SU-DHL-6 (cell line): Measurements from ENCODE around the gene RPL41.

Experiments used
- EZH2phosphoT487 ChIP-seq: fragments of 200-600 bp; sonication (generic), shearing (Covaris generic); conservative IDR thresholded peaks from 2 replicates; pipeline ENCODE4 v1.6.1; 2018; ENCODE audit warnings: mild to moderate bottlenecking, antibody characterized with exemption, low read length, moderate library complexity, mixed read lengths
- TF ChIP-seq, protein P1 (sequence below): fragments of 200-600 bp; sonication (generic); IDR thresholded peaks from one replicate; pipeline ENCODE4 v1.5.1; 2017; ENCODE audit warnings: antibody characterized with exemption, mild to moderate bottlenecking, low read length, moderate library complexity; ENCODE audit not compliant: insufficient read depth, poor library complexity, severe bottlenecking

DNA sequence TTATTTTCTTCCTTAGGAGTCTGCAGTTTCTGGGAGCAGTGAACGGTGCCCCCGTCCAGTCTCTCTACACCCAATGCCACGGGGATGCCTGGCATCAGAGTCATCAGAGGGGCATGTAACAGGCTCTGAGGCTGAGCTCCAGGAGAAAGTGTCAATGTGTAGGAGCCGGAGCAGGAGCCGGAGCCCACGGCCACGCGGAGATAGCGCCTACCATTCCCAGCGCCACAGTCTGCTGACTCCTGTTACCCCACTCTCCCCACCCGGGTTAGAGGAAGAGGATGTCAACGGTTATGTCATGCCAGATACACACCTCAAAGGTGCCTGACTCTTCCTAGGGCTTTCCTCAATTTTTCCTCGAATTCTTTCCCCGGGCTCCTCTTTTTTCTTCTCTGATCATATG is 15.4 kb upstream of the RPL41 start:
- TF ChIP-seq, protein P1, sequence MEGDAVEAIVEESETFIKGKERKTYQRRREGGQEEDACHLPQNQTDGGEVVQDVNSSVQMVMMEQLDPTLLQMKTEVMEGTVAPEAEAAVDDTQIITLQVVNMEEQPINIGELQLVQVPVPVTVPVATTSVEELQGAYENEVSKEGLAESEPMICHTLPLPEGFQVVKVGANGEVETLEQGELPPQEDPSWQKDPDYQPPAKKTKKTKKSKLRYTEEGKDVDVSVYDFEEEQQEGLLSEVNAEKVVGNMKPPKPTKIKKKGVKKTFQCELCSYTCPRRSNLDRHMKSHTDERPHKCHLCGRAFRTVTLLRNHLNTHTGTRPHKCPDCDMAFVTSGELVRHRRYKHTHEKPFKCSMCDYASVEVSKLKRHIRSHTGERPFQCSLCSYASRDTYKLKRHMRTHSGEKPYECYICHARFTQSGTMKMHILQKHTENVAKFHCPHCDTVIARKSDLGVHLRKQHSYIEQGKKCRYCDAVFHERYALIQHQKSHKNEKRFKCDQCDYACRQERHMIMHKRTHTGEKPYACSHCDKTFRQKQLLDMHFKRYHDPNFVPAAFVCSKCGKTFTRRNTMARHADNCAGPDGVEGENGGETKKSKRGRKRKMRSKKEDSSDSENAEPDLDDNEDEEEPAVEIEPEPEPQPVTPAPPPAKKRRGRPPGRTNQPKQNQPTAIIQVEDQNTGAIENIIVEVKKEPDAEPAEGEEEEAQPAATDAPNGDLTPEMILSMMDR: no peak
- no peak for TF ChIP-seq EZH2phosphoT487
